NT2/D1 (cell line): ENCODE measurements around the gene MIB1.

Experiments
- DNase-seq: peaks from one replicate; pipeline ENCODE4 v3.0.0-alpha.2; 2011; ENCODE audit warnings: low read depth, low spot score
- H3K27me3 ChIP-seq: 2 replicates; pipeline ENCODE4 v1.6.0; 2011; ENCODE audit warnings: mild to moderate bottlenecking; ENCODE audit not compliant: insufficient read length, insufficient read depth
- H3K36me3 ChIP-seq: 2 replicates; pipeline ENCODE4 v1.6.1; 2011; ENCODE audit warnings: mild to moderate bottlenecking, low read length, mixed read lengths; ENCODE audit not compliant: insufficient read depth, insufficient read length
- H3K4me1 ChIP-seq: 2 replicates; pipeline ENCODE4 v1.5.1; 2011; ENCODE audit not compliant: insufficient read depth, insufficient read length
- H3K4me3 ChIP-seq: 2 replicates; pipeline ENCODE4 v1.5.1; 2011; ENCODE audit warnings: low read depth; ENCODE audit not compliant: insufficient read length
- H3K9ac ChIP-seq: 2 replicates; pipeline ENCODE4 v1.6.0; 2011; ENCODE audit warnings: low read depth; ENCODE audit not compliant: insufficient read length
- H3K9me3 ChIP-seq: 2 replicates; pipeline ENCODE4 v1.5.1; 2011; ENCODE audit warnings: mild to moderate bottlenecking, low read length; ENCODE audit not compliant: insufficient read depth
- SUZ12 ChIP-seq: IDR thresholded peaks from 2 replicates; pipeline ENCODE4 v1.6.1; 2011; ENCODE audit not compliant: insufficient read length, insufficient read depth; ENCODE audit errors: extremely low read depth
- YY1 ChIP-seq: IDR thresholded peaks from 2 replicates; pipeline ENCODE4 v1.6.1; 2011; ENCODE audit not compliant: insufficient read length, insufficient read depth
- ZNF274 ChIP-seq: IDR thresholded peaks from 2 replicates; pipeline ENCODE4 v1.6.1; 2011; ENCODE audit warnings: mild to moderate bottlenecking, low read depth, low read length

MIB1 gene

GRCh38 chr18:21740538-21741311 is at the start of gene MIB1:
Gene MIB1, plus strand, starts transcription at chr18:21740792. Its CDS starts 792 bp downstream, at chr18:21741584.
- peaks cover 4% of the 10 kb centered on the region for H3K4me1 ChIP-seq
- H3K27me3 ChIP-seq: no peaks in the 10 kb centered on the region
- H3K9ac ChIP-seq: peak within 1 kb of the TSS; percentile 92
- no peaks in the 10 kb centered on the region for H3K9me3 ChIP-seq
- H3K36me3 ChIP-seq: no peaks in the 10 kb centered on the region
- no peak for TF ChIP-seq ZNF274
- no peak for TF ChIP-seq SUZ12
- no peak for TF ChIP-seq YY1
- peak within 1 kb of the TSS; percentile 89 for H3K4me3 ChIP-seq
- peak; percentile 92 for DNase-seq

- Histone ChIP-seq H3K4me1 (no peaks in the 10 kb centered on the region), H3K9me3 (no peaks in the 10 kb centered on the region), H3K9ac (no peak overlapping the region), H3K27me3 (no peaks in the 10 kb centered on the region), H3K4me3 (no peak overlapping the region), H3K36me3 (peaks cover 37% of the 10 kb centered on the region)
- no peak for TF ChIP-seq YY1
- TF ChIP-seq SUZ12: no peak
- no peak for TF ChIP-seq ZNF274
- DNase-seq: no peak
Observed at GRCh38 chr18:21693322-21693721, 47.3 kb upstream of the MIB1 start.

- TF ChIP-seq YY1: no peak
- no peaks in the 10 kb centered on the region for H3K4me1 ChIP-seq
- H3K9ac ChIP-seq: no peak overlapping the region
- H3K9me3 ChIP-seq: peaks cover 6% of the 10 kb centered on the region
- no peak for DNase-seq
- no peak overlapping the region for H3K4me3 ChIP-seq
- H3K27me3 ChIP-seq: no peaks in the 10 kb centered on the region
- peaks cover 38% of the 10 kb centered on the region for H3K36me3 ChIP-seq
Observed at GRCh38 chr18:21700528-21701075, 40.0 kb upstream of the MIB1 start.

- H3K9me3 ChIP-seq: peaks cover 16% of the 10 kb centered on the region
Observed at GRCh38 chr18:21701621-21702020, 39.0 kb upstream of the MIB1 start.

GRCh38 chr18:21702602-21703001 is 38.0 kb upstream of the MIB1 start:
- H3K4me3 ChIP-seq: no peak overlapping the region
- no peak for TF ChIP-seq ZNF274
- no peak for TF ChIP-seq SUZ12
- no peak for TF ChIP-seq YY1

More at GRCh38 chr18:21701621-21702020, 39.0 kb upstream of the MIB1 start:
- H3K9ac ChIP-seq: no peak overlapping the region
- no peaks in the 10 kb centered on the region for H3K27me3 ChIP-seq
- no peak overlapping the region for H3K4me3 ChIP-seq
- DNase-seq: no peak
- H3K36me3 ChIP-seq: peaks cover 36% of the 10 kb centered on the region
- H3K4me1 ChIP-seq: no peaks in the 10 kb centered on the region
- TF ChIP-seq SUZ12 (no peak), ZNF274 (no peak), YY1 (no peak)

GRCh38 chr18:21703241-21703820 is 37.3 kb upstream of the MIB1 start:
- H3K9ac ChIP-seq: peak overlapping the region; percentile 89
- H3K36me3 ChIP-seq: peaks cover 28% of the 10 kb centered on the region
- DNase-seq: no peak
- H3K9me3 ChIP-seq: peaks cover 18% of the 10 kb centered on the region
- H3K27me3 ChIP-seq: no peaks in the 10 kb centered on the region
- TF ChIP-seq YY1 (no peak), SUZ12 (no peak), ZNF274 (no peak)
- peak overlapping the region; percentile 78 for H3K4me3 ChIP-seq
- H3K4me1 ChIP-seq: no peaks in the 10 kb centered on the region

More at GRCh38 chr18:21702602-21703001, 38.0 kb upstream of the MIB1 start:
- Histone ChIP-seq H3K36me3 (peaks cover 31% of the 10 kb centered on the region), H3K4me1 (no peaks in the 10 kb centered on the region), H3K27me3 (no peaks in the 10 kb centered on the region), H3K9ac (no peak overlapping the region), H3K9me3 (peaks cover 18% of the 10 kb centered on the region)
- DNase-seq: no peak
